ENCODE results near the gene LDAH.
"Not testable (repeated sequence)": the region's sequence is repeated elsewhere in the genome, so short reads cannot be mapped to it uniquely, and the experiment has no call there.

Gene LDAH

DNA sequence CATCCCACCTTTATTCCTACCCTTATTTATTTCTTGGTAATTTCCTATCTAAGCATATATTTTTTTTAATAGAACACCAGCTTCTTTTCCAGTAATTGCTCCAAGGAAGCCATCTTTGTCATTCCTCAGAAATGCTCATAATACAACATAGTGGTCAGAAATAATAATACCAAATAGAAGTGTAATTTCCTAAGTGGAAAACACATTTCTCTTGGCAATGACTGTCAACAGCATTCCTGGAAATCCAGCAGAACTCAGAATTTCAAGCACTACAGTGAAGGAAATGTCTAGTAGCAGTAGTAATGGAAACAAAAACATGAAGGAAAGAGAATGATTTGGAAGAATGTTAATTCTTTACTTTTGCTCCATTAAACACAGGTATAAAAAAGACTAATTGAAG, 99.4 kb downstream of the LDAH start:
- DNase-seq (ENCODE audit: low spot score) = no peak

GRCh38 chr2:20722592-20723240, 100.2 kb downstream of the LDAH start:
- no peak for DNase-seq (ENCODE audit: low spot score)

DNA sequence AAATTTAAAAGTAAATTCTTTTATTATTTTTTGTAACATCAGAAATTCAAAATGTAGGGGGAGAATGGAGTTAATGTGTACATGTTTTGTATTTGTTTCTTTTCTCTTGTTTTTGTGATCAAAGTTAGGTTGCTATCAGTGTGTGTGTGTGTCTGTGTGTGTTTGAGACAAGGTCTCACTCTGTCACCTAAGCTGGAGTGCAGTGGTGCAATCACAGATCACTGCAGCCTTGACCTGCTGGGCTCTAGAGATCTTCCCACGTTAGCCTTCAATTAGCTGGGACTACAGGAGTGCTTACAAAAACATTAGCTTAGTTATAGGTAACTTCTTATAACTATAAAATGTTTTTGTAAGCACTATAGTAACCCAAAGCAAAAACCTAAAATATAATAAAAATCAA, 105.3 kb downstream of the LDAH start:
- DNase-seq (ENCODE audit: low spot score) = no peak

DNA sequence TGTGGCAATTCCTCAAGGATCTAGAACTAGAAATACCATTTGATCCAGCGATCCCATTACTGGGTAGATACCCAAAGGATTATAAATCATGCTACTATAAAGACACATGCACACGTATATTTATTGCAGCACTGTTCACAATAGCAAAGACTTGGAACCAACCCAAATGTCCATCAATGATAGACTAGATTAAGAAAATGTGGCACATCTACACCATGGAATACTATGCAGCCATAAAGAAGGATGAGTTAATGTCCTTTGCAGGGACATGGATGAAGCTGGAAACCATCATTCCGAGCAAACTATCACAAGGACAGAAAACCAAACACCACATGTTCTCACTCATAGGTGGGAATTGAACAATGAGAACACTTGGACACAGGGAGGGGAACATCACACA, 106.7 kb downstream of the LDAH start:
- DNase-seq (ENCODE audit: low spot score) = not testable (repeated sequence)

GRCh38 chr2:20714412-20714811, 108.5 kb downstream of the LDAH start:
- not testable (repeated sequence) for DNase-seq (ENCODE audit: low spot score)

- DNase-seq (ENCODE audit: low spot score) = not testable (repeated sequence)
Observed at GRCh38 chr2:20713585-20713984, 109.3 kb downstream of the LDAH start.

DNA sequence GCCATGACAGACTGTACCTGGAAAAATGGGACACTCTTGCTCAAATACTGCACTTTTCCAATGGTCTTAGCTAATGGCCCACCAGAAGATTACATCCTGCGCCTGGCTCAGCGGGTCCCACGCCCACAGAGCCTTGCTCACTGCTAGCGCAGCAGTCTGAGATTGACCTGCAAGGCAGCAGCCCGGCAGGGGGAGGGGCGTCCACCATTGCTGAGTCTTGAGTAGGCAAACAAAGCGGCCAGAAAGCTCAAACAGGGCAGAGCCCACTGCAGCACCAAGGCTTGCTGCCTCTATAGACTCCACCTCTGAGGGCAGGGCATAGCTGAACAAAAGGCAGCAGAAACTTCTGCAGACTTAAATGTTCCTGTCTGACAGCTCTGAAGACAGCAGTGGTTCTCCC, 111.3 kb downstream of the LDAH start:
- DNase-seq (ENCODE audit: low spot score) = not testable (repeated sequence)

GRCh38 chr2:20707601-20708000, 115.3 kb downstream of the LDAH start:
- no peak for DNase-seq (ENCODE audit: low spot score)

GRCh38 chr2:20706786-20707185, 116.1 kb downstream of the LDAH start:
- DNase-seq (ENCODE audit: low spot score) = no peak

DNA sequence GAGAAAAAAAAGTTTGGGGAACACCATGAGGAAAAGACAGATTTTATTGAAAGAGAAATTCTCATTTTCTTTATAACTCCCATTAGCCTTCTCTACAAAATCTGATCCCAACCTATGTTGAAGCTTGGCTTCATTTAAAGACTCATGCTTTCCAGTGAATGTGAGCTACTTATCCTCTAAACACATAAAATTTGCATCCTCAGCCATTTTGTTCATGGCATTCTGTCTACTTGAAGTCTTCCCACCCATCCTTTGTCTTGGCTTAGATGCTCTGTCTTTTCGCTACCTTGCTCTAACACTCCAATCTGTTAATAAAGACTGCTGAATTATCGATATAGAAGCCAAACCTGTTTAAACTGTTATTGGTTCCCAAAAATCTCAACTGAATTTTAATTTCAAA, 116.7 kb downstream of the LDAH start:
- DNase-seq (ENCODE audit: low spot score) = no peak

GRCh38 chr2:20704886-20705285, 118.0 kb downstream of the LDAH start:
- no peak for DNase-seq (ENCODE audit: low spot score)

GRCh38 chr2:20702563-20702962, 120.3 kb downstream of the LDAH start:
- no peak for DNase-seq (ENCODE audit: low spot score)

DNA sequence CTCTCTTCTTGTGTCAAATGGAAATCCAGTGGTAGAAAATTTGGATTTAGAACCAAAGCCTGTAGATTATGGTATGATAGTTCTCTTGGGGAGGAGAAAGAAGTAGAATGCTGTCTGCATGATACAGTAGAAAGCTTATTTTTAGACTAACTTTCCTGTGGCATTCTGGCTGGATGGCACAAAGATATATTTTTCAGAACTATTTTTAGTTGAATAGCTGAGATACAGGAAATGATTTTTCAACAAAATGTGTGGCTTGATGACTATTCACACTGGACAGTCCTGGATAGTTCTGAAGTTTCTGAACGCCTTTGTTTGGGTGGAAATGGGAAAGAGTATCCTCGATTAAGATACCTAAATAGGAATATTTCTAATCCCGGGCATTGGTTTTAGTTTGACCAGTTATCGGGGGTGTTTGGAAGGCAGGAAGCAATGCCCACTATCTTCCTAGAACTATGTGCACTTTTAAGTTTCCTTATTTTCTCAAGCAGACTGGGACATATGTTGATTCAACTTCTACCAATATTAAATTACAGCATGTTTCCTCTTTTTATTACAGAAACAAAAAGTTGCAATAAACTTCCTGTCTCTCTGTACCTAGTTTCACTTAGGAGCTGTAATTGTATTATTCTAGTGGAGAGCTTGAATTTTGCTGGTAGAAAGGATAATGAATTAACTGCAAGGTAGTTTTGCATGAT, 123.8 kb downstream of the LDAH start:
- no peak for DNase-seq (ENCODE audit: low spot score)

- DNase-seq (ENCODE audit: low spot score) = no peak
Observed at GRCh38 chr2:20697322-20697934, 125.5 kb downstream of the LDAH start.

GRCh38 chr2:20696366-20696765, 126.5 kb downstream of the LDAH start:
- DNase-seq (ENCODE audit: low spot score) = no peak

GRCh38 chr2:20693317-20693716, 129.6 kb downstream of the LDAH start:
- no peak for DNase-seq (ENCODE audit: low spot score)

- no peak for DNase-seq (ENCODE audit: low spot score)
Observed at GRCh38 chr2:20692081-20692480, 130.8 kb downstream of the LDAH start.

DNA sequence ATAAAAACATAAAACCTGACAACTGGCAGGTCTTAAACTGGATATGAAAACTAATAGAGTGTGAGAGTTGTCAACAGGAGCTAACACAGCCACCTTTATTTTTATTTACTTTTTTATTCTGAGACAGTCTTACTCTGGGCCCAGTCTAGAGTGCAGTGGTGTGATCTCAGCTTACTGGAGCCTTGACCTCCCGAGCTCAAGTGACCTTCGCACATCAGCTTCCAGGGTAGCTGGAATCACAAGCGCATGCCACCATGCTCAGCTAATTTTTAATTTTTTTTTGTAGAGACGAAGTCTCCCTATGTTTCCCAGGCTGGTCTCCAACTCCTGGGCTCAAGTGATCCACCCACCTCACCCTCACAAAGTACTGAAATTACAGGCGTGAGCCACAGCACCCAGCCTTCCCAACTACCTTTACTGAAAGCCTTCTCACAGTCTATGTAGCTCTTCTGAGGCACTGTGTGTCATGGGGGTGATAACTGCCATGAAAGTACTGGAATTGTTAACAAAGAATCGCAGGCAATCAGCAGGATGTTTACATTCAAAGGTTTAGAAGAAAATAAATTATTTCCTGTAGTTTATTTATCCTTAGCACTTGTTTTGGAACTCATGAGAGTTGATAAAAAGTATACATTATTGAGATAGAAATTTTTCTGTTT, 131.7 kb downstream of the LDAH start:
- DNase-seq (ENCODE audit: low spot score) = no peak

- DNase-seq (ENCODE audit: low spot score) = no peak
Observed at GRCh38 chr2:20689428-20690264, 133.3 kb downstream of the LDAH start.

DNA sequence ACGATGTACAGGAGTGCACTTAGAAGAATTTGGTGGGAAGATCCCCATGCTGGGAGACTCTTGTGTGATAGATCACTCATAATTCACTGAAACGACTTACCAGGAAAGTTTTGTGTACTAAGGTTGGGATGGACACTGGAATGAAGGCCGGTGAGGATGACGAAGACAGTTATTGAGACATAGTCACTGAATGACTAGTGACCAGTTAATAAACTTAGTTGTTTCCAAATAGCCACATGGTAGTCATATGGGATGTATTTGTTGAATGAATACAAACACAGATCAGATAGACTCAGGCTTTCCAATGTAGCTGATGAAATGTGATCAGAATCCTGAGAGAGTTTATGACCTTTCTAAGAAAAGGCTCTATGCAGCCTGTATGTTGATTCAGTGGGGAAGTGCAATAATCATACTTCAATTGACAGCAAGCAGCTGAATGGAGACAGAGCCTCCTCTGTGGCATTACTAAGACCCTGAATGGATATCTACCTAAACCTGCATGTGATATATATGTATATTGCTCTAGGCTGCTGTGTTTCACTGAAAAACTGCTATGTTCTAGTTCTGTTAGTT, 135.6 kb downstream of the LDAH start:
- no peak for DNase-seq (ENCODE audit: low spot score)

DNA sequence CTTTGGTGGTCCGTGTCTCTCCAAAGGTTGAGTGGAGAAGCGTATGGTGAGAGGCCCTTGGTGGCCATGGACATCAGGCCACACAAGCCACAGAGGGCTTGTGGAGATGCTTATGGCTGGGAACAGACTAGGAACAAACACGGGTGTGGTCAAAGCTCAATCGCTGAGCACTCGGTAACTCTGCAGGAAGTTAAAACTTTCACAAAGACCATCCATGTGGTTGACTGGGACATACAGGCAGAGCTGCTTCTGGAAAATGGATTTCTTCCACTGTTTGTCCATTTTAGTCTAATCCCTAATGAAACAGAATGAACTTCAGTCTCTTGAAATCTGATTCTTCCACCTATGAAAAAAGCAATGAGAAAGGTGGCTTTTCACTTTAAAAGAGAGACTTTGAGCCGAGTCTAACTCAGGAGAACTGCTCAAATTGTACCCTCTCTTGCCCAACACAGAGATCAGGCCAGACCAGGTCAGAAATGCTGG, 138.3 kb downstream of the LDAH start:
- no peak for DNase-seq (ENCODE audit: low spot score)
